Activated naive CD8-positive, alpha-beta T cell treated with anti-CD3 and anti-CD28 coated beads, Interleukin-2, amount 50 U/mL, for 16 hours (primary cell): ENCODE results near the gene PYGB.

ENCODE experiments used
- DNase-seq: peaks from one replicate; pipeline ENCODE4 v3.0.0-alpha.2; 2020; ENCODE audit warnings: low read depth, low spot score

PYGB gene

GRCh38 chr20:25282796-25283195, 34.9 kb downstream of the PYGB start:
- no peak for DNase-seq

GRCh38 chr20:25283221-25283951, 35.5 kb downstream of the PYGB start:
- no peak for DNase-seq

GRCh38 chr20:25284131-25284601, 36.3 kb downstream of the PYGB start:
- no peak for DNase-seq

- no peak for DNase-seq
These were observed 37.3 kb downstream of the PYGB start for GRCh38 chr20:25285091-25285647.

GRCh38 chr20:25285856-25286798, 38.2 kb downstream of the PYGB start:
- no peak for DNase-seq

- DNase-seq, result no peak
These were observed 39.0 kb downstream of the PYGB start for GRCh38 chr20:25286917-25287316.

GRCh38 chr20:25287631-25288290, 39.9 kb downstream of the PYGB start:
- DNase-seq, result no peak

- DNase-seq, result no peak
These were observed 40.7 kb downstream of the PYGB start for GRCh38 chr20:25288291-25289181.

- no peak for DNase-seq
These were observed 42.2 kb downstream of the PYGB start for GRCh38 chr20:25289886-25290597.

- DNase-seq, result no peak
These were observed 43.0 kb downstream of the PYGB start for GRCh38 chr20:25290646-25291431.

- DNase-seq, result no peak
These were observed 43.7 kb downstream of the PYGB start for GRCh38 chr20:25291432-25292133.

- no peak for DNase-seq
These were observed 44.4 kb downstream of the PYGB start for GRCh38 chr20:25292176-25292891.

- no peak for DNase-seq
These were observed 45.6 kb downstream of the PYGB start for GRCh38 chr20:25293507-25293906.

GRCh38 chr20:25293910-25294458, 46.1 kb downstream of the PYGB start:
- DNase-seq, result no peak

GRCh38 chr20:25294459-25295385, 46.8 kb downstream of the PYGB start:
- peak; percentile 11 for DNase-seq

- DNase-seq, result no peak
These were observed 47.7 kb downstream of the PYGB start for GRCh38 chr20:25295386-25296093.
